Measurements from ENCODE around the gene ZFAND3.

GRCh38 chr6:37904590-37904989 lies 85.1 kb downstream of the ZFAND3 start:
- no peak for TF ChIP-seq CTCF (conservative IDR thresholded peaks at IDR 0.05; ENCODE audit: low read depth in 2 of 2)
- TF ChIP-seq CREB1 (CRISPR knock-in tag; IDR thresholded peaks at IDR 0.05; ENCODE audit: low read depth), result no peak
- TF ChIP-seq EZH2 (IDR thresholded peaks at IDR 0.05; ENCODE audit: low read depth, unreplicated experiment), result no peak
- TF ChIP-seq EZH2phosphoT487 (IDR thresholded peaks at IDR 0.05; ENCODE audit: unreplicated experiment), result no peak
- TF ChIP-seq POLR2AphosphoS5 (IDR thresholded peaks at IDR 0.05; ENCODE audit: low read depth), result no peak

All from GM23338 (cell line).